PC-9 (cell line): ENCODE data around the gene PGBD5. TPM values are rescaled to one million over a fixed set of nuclear protein-coding genes. Genes with fewer than 3 reads are reported as not detected.

Source experiments
- BruUV-seq: library from RNA; stranded (reverse); fragments of 400-500 nt; replicated peaks from 2 replicates; lab custom pipeline; 2021; lab: Mats Ljungman, UMichigan
- CTCF ChIA-PET: fragments of 300-600 bp; sonication (Branson Sonifier 250); formaldehyde crosslinking; loops from one replicate; lab custom pipeline; 2022; ENCODE audit warnings: antibody characterized with exemption; lab: Charles Lee
- POLR2A ChIA-PET: fragments of 300-600 bp; sonication (Branson Sonifier 250); formaldehyde crosslinking; loops from one replicate; lab custom pipeline; 2022; ENCODE audit warnings: antibody characterized with exemption; ENCODE audit not compliant: unreplicated experiment; lab: Charles Lee
- DNase-seq, 2 experiments: peaks; one replicate each; pipeline versions ENCODE4 v3.0.0 to v3.0.0-alpha.2; 2015 to 2022; ENCODE audit warnings: mixed read lengths in 1 of 2
- H2AFZ ChIP-seq: fragments of 200-600 bp; sonication (generic); 2 replicates; pipeline ENCODE4 v1.8.1; 2017; ENCODE audit warnings: antibody characterized with exemption
- H3F3A ChIP-seq: fragments of 200-600 bp; sonication (generic); 2 replicates; pipeline ENCODE4 v1.8.1; 2017; ENCODE audit warnings: antibody characterized with exemption, mild to moderate bottlenecking, low read depth; ENCODE audit not compliant: insufficient read depth
- H3K27ac ChIP-seq: fragments of 200-600 bp; sonication (generic); 2 replicates; pipeline ENCODE4 v1.6.1; 2016; ENCODE audit warnings: mixed run types
- H3K27me3 ChIP-seq: fragments of 200-600 bp; sonication (generic); 2 replicates; pipeline ENCODE4 v1.6.1; 2016; ENCODE audit warnings: low read depth, mixed run types; ENCODE audit not compliant: insufficient read depth
- H3K36me3 ChIP-seq: fragments of 200-600 bp; sonication (generic); 2 replicates; pipeline ENCODE4 v1.6.1; 2016; ENCODE audit warnings: low read depth, mixed run types
- H3K4me1 ChIP-seq: fragments of 200-600 bp; sonication (generic); replicated peaks from 2 replicates; pipeline ENCODE4 v1.6.1; 2016; ENCODE audit warnings: mixed run types; ENCODE audit not compliant: insufficient read depth
- H3K4me2 ChIP-seq: fragments of 200-600 bp; sonication (generic); 2 replicates; pipeline ENCODE4 v1.6.1; 2017; ENCODE audit warnings: mixed run types
- H3K4me3 ChIP-seq: fragments of 200-600 bp; sonication (generic); 2 replicates; pipeline ENCODE4 v1.6.1; 2016; ENCODE audit warnings: mixed run types
- H3K79me2 ChIP-seq: fragments of 200-600 bp; sonication (generic); 2 replicates; pipeline ENCODE4 v1.6.1; 2017; ENCODE audit warnings: low read depth, mixed run types
- H3K9me2 ChIP-seq: fragments of 200-600 bp; sonication (generic); 2 replicates; pipeline ENCODE4 v1.8.1; 2017; ENCODE audit warnings: mild to moderate bottlenecking; ENCODE audit not compliant: insufficient read depth
- H3K9me3 ChIP-seq: fragments of 200-600 bp; sonication (generic); 2 replicates; pipeline ENCODE4 v1.8.1; 2016; ENCODE audit warnings: low read depth; ENCODE audit not compliant: insufficient read depth
- H4K20me1 ChIP-seq: fragments of 200-600 bp; sonication (generic); 2 replicates; pipeline ENCODE4 v1.8.1; 2017; ENCODE audit not compliant: insufficient read depth
- EZH2 ChIP-seq: fragments of 200-600 bp; sonication (generic); IDR thresholded peaks from 2 replicates; pipeline ENCODE4 v1.8.0; 2017; ENCODE audit warnings: antibody characterized with exemption, low read depth
- intact Hi-C: fragments of 100-400 bp; cut with micrococcal nuclease; formaldehyde crosslinking; loops from one replicate; pipeline ENCODE4 v1.10.0; 2022; ENCODE audit not compliant: unreplicated experiment
- total RNA-seq: library from RNA; stranded (reverse); gene quantifications from 2 replicates; pipeline ENCODE4 v1.2.3, GENCODE V29; 2021
- TF ChIP-seq, protein P1 (sequence below): fragments of 200-600 bp; sonication (generic); conservative IDR thresholded peaks from 2 replicates; pipeline ENCODE4 v1.6.1; 2017; ENCODE audit warnings: mixed run types, antibody characterized with exemption, mild to moderate bottlenecking, moderate library complexity

Gene PGBD5
- total RNA-seq, 1 experiment from 2014 or later = not detected

DNA sequence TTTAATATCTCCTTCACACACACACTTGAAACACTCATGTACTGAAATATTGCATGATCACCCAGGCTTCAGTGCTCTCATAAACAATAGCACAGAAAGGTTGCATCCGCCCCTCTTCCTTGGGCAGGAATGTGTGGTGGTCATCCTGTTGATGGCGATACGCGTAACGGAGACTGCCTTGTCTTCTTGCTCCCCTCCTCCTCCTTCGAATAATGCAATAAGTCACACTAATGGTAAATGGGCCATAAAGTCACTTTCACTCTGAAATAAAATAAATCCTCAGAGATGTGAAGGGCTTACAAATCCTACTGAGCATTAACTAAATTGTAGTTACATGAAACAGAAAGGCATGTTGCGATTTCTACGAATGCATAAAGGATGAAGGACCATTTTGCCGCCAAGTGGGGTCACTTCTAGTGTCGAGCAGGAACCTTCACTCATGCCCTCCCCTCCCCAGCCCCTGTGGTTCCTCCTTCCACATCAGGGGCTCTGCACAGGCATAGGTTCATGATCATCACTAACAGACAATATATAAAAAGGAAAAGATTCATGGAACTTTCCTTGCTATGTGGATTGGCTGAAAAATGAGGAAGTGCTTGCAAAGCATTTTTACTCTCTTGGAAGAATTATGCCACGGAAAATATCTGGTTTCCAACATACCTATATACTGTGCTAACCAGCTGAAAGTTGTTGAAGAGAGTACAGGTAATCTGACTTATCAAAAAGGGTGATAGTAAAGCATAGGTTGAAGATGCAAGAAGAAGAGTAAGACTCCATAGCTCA is 1.2 kb upstream of the PGBD5 start:
- Histone ChIP-seq H3K36me3 (no peaks in the 10 kb centered on the region), H4K20me1 (no peaks in the 10 kb centered on the region), H2AFZ (no peak overlapping the region), H3K9me3 (no peaks in the 10 kb centered on the region), H3K4me1 (no peaks in the 10 kb centered on the region), H3K27me3 (peaks cover 45% of the 10 kb centered on the region), H3K27ac (no peak overlapping the region), H3K9me2 (no peaks in the 10 kb centered on the region), H3F3A (no peaks in the 10 kb centered on the region), H3K79me2 (no peaks in the 10 kb centered on the region), H3K4me2 (no peak overlapping the region), H3K4me3 (no peak overlapping the region)
- no peak for DNase-seq
- ChIA-PET CTCF (no interaction called here), POLR2A (no interaction called here)
- no peak for TF ChIP-seq EZH2
- TF ChIP-seq, protein P1, sequence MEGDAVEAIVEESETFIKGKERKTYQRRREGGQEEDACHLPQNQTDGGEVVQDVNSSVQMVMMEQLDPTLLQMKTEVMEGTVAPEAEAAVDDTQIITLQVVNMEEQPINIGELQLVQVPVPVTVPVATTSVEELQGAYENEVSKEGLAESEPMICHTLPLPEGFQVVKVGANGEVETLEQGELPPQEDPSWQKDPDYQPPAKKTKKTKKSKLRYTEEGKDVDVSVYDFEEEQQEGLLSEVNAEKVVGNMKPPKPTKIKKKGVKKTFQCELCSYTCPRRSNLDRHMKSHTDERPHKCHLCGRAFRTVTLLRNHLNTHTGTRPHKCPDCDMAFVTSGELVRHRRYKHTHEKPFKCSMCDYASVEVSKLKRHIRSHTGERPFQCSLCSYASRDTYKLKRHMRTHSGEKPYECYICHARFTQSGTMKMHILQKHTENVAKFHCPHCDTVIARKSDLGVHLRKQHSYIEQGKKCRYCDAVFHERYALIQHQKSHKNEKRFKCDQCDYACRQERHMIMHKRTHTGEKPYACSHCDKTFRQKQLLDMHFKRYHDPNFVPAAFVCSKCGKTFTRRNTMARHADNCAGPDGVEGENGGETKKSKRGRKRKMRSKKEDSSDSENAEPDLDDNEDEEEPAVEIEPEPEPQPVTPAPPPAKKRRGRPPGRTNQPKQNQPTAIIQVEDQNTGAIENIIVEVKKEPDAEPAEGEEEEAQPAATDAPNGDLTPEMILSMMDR = no peak
- BruUV-seq = no TSS peak
- intact Hi-C loops = no loop called here

- no TSS peak for BruUV-seq
- Histone ChIP-seq H3F3A (no peaks in the 10 kb centered on the region), H3K27ac (no peak overlapping the region), H3K27me3 (peaks cover 54% of the 10 kb centered on the region), H3K4me1 (no peaks in the 10 kb centered on the region), H3K79me2 (no peaks in the 10 kb centered on the region), H3K9me2 (no peaks in the 10 kb centered on the region), H3K9me3 (no peaks in the 10 kb centered on the region), H3K4me2 (no peak overlapping the region), H3K4me3 (no peak overlapping the region), H2AFZ (no peak overlapping the region), H3K36me3 (no peaks in the 10 kb centered on the region), H4K20me1 (no peaks in the 10 kb centered on the region)
- TF ChIP-seq EZH2 = no peak
- TF ChIP-seq, protein P1 = no peak
- CTCF ChIA-PET = no interaction called here
- intact Hi-C loops = no loop called here
- POLR2A ChIA-PET = no interaction called here
- DNase-seq = no peak
Measured at GRCh38 chr1:230425252-230426091, 660 bp downstream of the PGBD5 start.

DNA sequence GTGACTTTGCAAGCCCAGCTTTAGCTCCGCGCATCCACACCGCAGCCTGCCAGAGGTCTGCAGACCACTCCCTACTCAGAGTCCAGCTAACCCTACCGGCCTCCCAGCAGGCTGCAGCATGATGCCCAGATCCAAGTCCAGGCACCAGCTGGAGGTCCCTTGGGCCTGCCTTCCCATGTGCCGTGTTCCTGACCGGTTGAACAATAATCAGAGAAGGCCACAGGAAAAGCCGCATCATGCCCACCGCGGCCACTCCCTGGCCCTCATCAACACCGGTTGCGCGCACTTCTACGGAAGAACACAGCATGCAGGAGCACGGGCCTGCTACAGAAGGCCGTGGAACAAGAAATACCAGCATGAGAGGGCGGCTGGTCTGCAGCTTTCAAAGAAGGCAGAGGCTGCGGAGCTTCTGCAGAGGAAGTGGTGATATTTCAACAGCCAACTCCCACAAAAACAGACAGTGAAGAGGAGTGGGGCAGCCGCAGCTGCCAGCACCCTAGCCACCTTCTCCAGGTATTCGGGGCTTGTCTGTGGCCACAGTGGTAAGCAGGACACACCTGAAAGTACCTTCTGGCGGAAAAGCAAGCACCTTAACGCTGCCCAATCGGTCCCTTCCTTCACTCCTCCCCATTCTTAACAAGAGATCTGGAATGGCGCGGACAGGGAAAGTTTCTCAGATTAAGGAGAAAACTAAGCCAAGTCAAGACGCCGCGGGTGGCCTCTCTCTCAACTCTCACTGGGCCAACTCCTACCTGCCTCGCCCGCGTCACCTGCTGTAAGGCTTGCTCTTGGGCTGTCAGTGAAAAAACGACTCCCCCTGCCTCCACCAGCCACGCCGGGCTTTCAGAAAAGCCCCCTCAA is 1.5 kb downstream of the PGBD5 start:
- H3K4me1 ChIP-seq = no peaks in the 10 kb centered on the region
- H3K9me3 ChIP-seq = no peaks in the 10 kb centered on the region
- ChIA-PET POLR2A (no interaction called here), CTCF (no interaction called here)
- H3K79me2 ChIP-seq = no peaks in the 10 kb centered on the region
- no peak overlapping the region for H3K4me3 ChIP-seq
- DNase-seq = no peak
- no TSS peak for BruUV-seq
- no peaks in the 10 kb centered on the region for H3K9me2 ChIP-seq
- no peaks in the 10 kb centered on the region for H3F3A ChIP-seq
- no peaks in the 10 kb centered on the region for H3K36me3 ChIP-seq
- intact Hi-C loops = no loop called here
- TF ChIP-seq, protein P1 = no peak
- no peak for TF ChIP-seq EZH2
- no peaks in the 10 kb centered on the region for H4K20me1 ChIP-seq
- no peak overlapping the region for H3K4me2 ChIP-seq
- H2AFZ ChIP-seq = no peak overlapping the region
- no peak overlapping the region for H3K27ac ChIP-seq
- peaks cover 56% of the 10 kb centered on the region for H3K27me3 ChIP-seq
